ENCODE results near the gene CAPSL. TPM values are rescaled to one million over a fixed set of nuclear protein-coding genes. Genes with fewer than 3 reads are reported as not detected.

CAPSL gene
- total RNA-seq, 1 experiment from 2014 or later, result not detected

DNA sequence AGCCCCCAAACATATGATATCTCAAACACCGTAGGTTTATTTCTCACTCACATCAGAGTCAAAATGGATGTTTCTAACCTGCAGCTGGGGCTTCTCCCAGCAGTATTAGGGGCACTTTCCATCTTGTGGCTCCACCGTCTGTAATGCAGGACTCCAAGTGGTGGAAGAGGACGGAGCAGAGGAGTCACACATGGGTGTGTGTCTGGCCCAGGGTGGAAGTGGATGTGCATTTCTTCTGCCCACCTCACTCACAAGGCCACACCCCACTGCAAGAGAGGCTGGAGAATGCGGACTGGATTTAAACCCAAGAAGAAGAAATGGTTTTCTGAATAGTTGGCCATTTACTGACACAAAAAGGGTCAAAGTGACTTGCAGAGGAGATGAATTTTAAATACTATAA is 67.8 kb downstream of the CAPSL start:
- no peak for DNase-seq (ENCODE audit: low spot score)
- Histone ChIP-seq H3K27me3 (replicated peaks; ENCODE audit: insufficient read depth, low read depth, low read length, poor library complexity) (no peaks in the 10 kb centered on the region), H3K27ac (ENCODE audit: low read depth, low read length, poor library complexity, severe bottlenecking) (no peak overlapping the region), H3K36me3 (ENCODE audit: insufficient read depth, low read length, poor library complexity, severe bottlenecking) (no peaks in the 10 kb centered on the region), H3K4me3 (ENCODE audit: low read depth, low read length, poor library complexity, severe bottlenecking) (no peak overlapping the region), H3K4me1 (ENCODE audit: insufficient read depth, low read length, poor library complexity, severe bottlenecking) (no peaks in the 10 kb centered on the region), H3K9me3 (ENCODE audit: low read depth, low read length, poor library complexity, severe bottlenecking) (no peaks in the 10 kb centered on the region)
- intact Hi-C loops (cut with micrococcal nuclease; ENCODE audit: unreplicated experiment), result no loop called here
- TF ChIP-seq, protein P1, sequence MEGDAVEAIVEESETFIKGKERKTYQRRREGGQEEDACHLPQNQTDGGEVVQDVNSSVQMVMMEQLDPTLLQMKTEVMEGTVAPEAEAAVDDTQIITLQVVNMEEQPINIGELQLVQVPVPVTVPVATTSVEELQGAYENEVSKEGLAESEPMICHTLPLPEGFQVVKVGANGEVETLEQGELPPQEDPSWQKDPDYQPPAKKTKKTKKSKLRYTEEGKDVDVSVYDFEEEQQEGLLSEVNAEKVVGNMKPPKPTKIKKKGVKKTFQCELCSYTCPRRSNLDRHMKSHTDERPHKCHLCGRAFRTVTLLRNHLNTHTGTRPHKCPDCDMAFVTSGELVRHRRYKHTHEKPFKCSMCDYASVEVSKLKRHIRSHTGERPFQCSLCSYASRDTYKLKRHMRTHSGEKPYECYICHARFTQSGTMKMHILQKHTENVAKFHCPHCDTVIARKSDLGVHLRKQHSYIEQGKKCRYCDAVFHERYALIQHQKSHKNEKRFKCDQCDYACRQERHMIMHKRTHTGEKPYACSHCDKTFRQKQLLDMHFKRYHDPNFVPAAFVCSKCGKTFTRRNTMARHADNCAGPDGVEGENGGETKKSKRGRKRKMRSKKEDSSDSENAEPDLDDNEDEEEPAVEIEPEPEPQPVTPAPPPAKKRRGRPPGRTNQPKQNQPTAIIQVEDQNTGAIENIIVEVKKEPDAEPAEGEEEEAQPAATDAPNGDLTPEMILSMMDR (conservative IDR thresholded peaks at IDR 0.05; ENCODE audit: low read depth, low read length), result no peak
- TF ChIP-seq EZH2 (IDR thresholded peaks at IDR 0.05; ENCODE audit: borderline replicate concordance, low read depth, low read length, poor library complexity, severe bottlenecking), result no peak
- ChIA-PET POLR2A (ENCODE audit: low non-redundant PET) (no interaction called here), CTCF (no interaction called here)
- no TSS peak for BruUV-seq (replicated peaks)

GRCh38 chr5:35869685-35870277 is 68.6 kb downstream of the CAPSL start:
- H3K27me3 ChIP-seq (replicated peaks; ENCODE audit: insufficient read depth, low read depth, low read length, poor library complexity), result no peaks in the 10 kb centered on the region
- TF ChIP-seq EZH2 (IDR thresholded peaks at IDR 0.05; ENCODE audit: borderline replicate concordance, low read depth, low read length, poor library complexity, severe bottlenecking), result no peak
- TF ChIP-seq, protein P1 (conservative IDR thresholded peaks at IDR 0.05; ENCODE audit: low read depth, low read length), result no peak
- no peaks in the 10 kb centered on the region for H3K9me3 ChIP-seq (ENCODE audit: low read depth, low read length, poor library complexity, severe bottlenecking)
- ChIA-PET CTCF (no interaction called here), POLR2A (ENCODE audit: low non-redundant PET) (no interaction called here)
- intact Hi-C loops (cut with micrococcal nuclease; ENCODE audit: unreplicated experiment), result no loop called here
- H3K27ac ChIP-seq (ENCODE audit: low read depth, low read length, poor library complexity, severe bottlenecking), result no peak overlapping the region
- no peaks in the 10 kb centered on the region for H3K36me3 ChIP-seq (ENCODE audit: insufficient read depth, low read length, poor library complexity, severe bottlenecking)
- H3K4me3 ChIP-seq (ENCODE audit: low read depth, low read length, poor library complexity, severe bottlenecking), result no peak overlapping the region
- BruUV-seq (replicated peaks), result no TSS peak
- H3K4me1 ChIP-seq (ENCODE audit: insufficient read depth, low read length, poor library complexity, severe bottlenecking), result no peaks in the 10 kb centered on the region
- no peak for DNase-seq (ENCODE audit: low spot score)

DNA sequence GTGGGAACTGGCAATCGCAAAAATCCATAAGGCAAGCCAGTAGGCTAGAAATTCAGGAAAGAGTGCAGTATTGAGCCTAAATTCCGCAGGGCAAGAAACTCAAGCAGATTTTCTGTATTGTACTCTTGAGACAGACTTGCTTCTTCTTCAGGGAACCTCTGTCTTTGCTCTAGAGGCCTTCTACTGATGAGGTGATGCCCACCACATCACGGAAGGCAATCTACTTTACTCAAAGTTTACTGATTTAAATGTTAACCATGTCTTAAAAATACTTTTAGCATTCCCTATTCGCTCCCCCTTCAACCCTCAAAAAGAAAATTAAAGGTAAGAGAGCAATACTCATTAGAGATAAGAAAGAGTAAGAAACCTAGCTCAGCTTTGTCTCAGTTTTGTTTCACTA is 70.4 kb downstream of the CAPSL start:
- Histone ChIP-seq H3K27me3 (replicated peaks; ENCODE audit: insufficient read depth, low read depth, low read length, poor library complexity) (no peaks in the 10 kb centered on the region), H3K9me3 (ENCODE audit: low read depth, low read length, poor library complexity, severe bottlenecking) (no peaks in the 10 kb centered on the region), H3K4me3 (ENCODE audit: low read depth, low read length, poor library complexity, severe bottlenecking) (no peak overlapping the region), H3K36me3 (ENCODE audit: insufficient read depth, low read length, poor library complexity, severe bottlenecking) (no peaks in the 10 kb centered on the region), H3K4me1 (ENCODE audit: insufficient read depth, low read length, poor library complexity, severe bottlenecking) (no peaks in the 10 kb centered on the region), H3K27ac (ENCODE audit: low read depth, low read length, poor library complexity, severe bottlenecking) (no peak overlapping the region)
- intact Hi-C loops (cut with micrococcal nuclease; ENCODE audit: unreplicated experiment), result no loop called here
- no peak for DNase-seq (ENCODE audit: low spot score)
- ChIA-PET CTCF (no interaction called here), POLR2A (ENCODE audit: low non-redundant PET) (no interaction called here)
- BruUV-seq (replicated peaks), result no TSS peak
- TF ChIP-seq, protein P1 (conservative IDR thresholded peaks at IDR 0.05; ENCODE audit: low read depth, low read length), result no peak
- no peak for TF ChIP-seq EZH2 (IDR thresholded peaks at IDR 0.05; ENCODE audit: borderline replicate concordance, low read depth, low read length, poor library complexity, severe bottlenecking)

All from A673 (cell line).